ENCODE results near the gene PTPN11. TPM values are rescaled to one million over a fixed set of nuclear protein-coding genes. Genes with fewer than 3 reads are reported as not detected.
"Not testable (repeated sequence)": the region's sequence is repeated elsewhere in the genome, so short reads cannot be mapped to it uniquely, and the experiment has no call there.

The PTPN11 gene
- total RNA-seq, 1 experiment from 2014 or later, result 65.3 TPM

DNA sequence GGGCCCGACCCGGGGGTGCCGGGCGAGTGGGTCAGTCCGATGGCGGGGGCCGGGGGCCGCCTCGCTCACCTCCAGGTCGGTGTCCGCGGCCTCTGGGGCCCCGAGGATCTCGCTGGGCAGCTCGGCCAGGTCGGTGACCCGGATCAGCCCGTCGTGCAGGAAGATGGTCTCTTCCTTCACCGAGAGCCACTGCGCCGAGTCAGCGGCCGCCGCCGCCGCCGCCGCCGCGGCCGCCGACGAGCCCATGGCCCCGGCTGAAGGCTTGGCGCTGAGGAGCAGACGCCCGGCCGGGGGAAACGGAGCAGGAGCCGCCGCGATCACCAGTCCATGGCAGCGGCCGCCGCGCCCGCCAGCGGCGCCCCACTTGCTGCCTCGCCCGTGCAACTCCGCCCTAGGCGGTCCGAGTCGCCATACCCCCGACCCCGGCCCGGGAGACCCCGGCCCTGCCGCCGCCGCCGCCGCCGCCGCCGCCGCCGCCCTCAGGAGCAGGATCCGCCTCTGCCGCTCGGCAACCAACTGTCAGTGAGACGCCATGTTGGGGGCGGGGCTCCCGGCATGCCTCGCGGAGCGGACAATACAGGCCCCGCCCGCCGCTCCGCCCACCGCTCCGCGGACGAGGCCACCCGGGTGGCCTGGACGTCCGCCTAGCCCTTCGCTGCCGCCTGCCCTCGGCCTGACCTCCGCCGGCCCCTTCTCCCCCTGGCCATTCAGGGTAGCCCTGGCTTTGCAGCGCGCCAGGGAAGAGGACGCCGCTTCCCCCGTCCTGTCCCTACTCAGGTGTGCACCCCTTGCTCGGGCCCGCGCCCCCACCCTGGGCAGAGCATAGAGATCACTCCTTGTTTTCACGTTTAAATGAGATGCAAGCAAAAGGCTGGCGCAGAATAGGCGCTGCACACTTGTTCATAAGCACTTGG is 36.6 kb upstream of the PTPN11 start, which contains the start of gene HECTD4:
Gene HECTD4 (minus strand): TSS at position 549 of the 914 bp plus-strand sequence. CDS start 303 bp downstream, at position 246.
- H3K9me3 ChIP-seq (ENCODE audit: low read length), result no peaks in the 10 kb centered on the region
- H3K4me1 ChIP-seq (ENCODE audit: low read length), result peaks cover 24% of the 10 kb centered on the region
- peak within 1 kb of the TSS; percentile 82 for H3K4me3 ChIP-seq (ENCODE audit: low read length)
- no peaks in the 10 kb centered on the region for H4K20me1 ChIP-seq (ENCODE audit: insufficient read depth, low read depth, low read length)
- H3K9ac ChIP-seq (ENCODE audit: low read length), result peak within 1 kb of the TSS; percentile 80
- peak within 1 kb of the TSS; percentile 83 for H3K4me2 ChIP-seq (ENCODE audit: low read depth, low read length, poor library complexity, severe bottlenecking)
- peaks cover 44% of the 10 kb centered on the region for H3K79me2 ChIP-seq (ENCODE audit: low read length)
- H2AFZ ChIP-seq (ENCODE audit: low read length), result peak within 1 kb of the TSS; percentile 74
- H3K27me3 ChIP-seq (ENCODE audit: low read length), result no peaks in the 10 kb centered on the region
- peak; percentile 95 for DNase-seq
- H3K36me3 ChIP-seq (ENCODE audit: insufficient read depth, low read length), result no peaks in the 10 kb centered on the region
- peak within 1 kb of the TSS; percentile 73 for H3K27ac ChIP-seq (ENCODE audit: low read length)
- no peaks in the 10 kb centered on the region for H3K9me2 ChIP-seq (replicated peaks; ENCODE audit: insufficient read depth, low read length)

DNA sequence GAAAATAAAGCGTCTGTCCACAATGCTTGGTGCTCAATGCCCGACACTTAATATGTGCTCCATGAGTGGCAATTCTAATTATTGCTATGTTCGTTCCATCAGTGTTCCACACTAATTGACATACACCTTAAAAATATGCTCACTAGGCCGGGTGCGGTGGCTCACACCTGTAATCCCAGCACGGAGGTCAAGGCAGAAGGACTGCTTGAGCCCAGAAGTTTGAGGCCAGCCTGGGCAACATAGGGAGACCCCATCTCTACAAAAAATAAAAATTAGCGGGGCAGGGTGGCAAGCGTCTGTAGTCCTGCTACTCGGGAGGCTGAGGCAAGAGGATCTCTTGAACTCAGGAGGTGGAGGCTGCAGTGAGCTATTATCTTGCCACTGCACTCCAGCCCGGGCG is 35.9 kb upstream of the PTPN11 start:
- DNase-seq, result no peak
- H3K9me3 ChIP-seq (ENCODE audit: low read length), result no peaks in the 10 kb centered on the region
- H2AFZ ChIP-seq (ENCODE audit: low read length), result peak overlapping the region; percentile 74
- H3K4me3 ChIP-seq (ENCODE audit: low read length), result peak overlapping the region; percentile 82
- H4K20me1 ChIP-seq (ENCODE audit: insufficient read depth, low read depth, low read length), result no peaks in the 10 kb centered on the region
- H3K27ac ChIP-seq (ENCODE audit: low read length), result no peak overlapping the region
- H3K79me2 ChIP-seq (ENCODE audit: low read length), result peaks cover 37% of the 10 kb centered on the region
- H3K9ac ChIP-seq (ENCODE audit: low read length), result peak overlapping the region; percentile 80
- H3K9me2 ChIP-seq (replicated peaks; ENCODE audit: insufficient read depth, low read length), result no peaks in the 10 kb centered on the region
- peaks cover 29% of the 10 kb centered on the region for H3K4me1 ChIP-seq (ENCODE audit: low read length)
- H3K4me2 ChIP-seq (ENCODE audit: low read depth, low read length, poor library complexity, severe bottlenecking), result peak overlapping the region; percentile 83
- H3K36me3 ChIP-seq (ENCODE audit: insufficient read depth, low read length), result no peaks in the 10 kb centered on the region
- H3K27me3 ChIP-seq (ENCODE audit: low read length), result no peaks in the 10 kb centered on the region

DNA sequence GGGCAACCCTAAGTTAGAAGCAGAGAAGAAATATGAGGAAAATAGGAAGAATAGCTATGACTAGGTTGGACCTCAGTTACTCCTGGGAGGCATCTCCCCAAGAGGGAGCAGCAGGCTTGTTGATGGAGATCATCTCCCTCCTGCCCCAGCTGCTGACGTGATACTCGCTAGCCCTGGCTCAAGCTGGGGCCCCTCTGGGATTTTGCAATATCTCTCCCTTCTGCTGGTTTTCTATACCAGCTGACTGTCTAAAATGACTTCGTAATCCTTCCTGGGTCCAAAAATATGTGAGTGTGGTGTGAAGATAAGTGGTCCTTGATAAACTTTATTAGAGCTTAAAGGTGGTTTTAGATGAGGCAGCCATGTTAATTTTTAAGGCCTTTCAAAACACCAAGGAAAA is 32.0 kb upstream of the PTPN11 start:
- Histone ChIP-seq H4K20me1 (ENCODE audit: insufficient read depth, low read depth, low read length) (no peaks in the 10 kb centered on the region), H3K9me3 (ENCODE audit: low read length) (no peaks in the 10 kb centered on the region), H3K79me2 (ENCODE audit: low read length) (peaks cover 2% of the 10 kb centered on the region; the same call in 1 of the 2 replicates), H2AFZ (ENCODE audit: low read length) (peak overlapping the region; percentile 89), H3K4me3 (ENCODE audit: low read length) (no peak overlapping the region), H3K4me2 (ENCODE audit: low read depth, low read length, poor library complexity, severe bottlenecking) (peak overlapping the region; percentile 41), H3K36me3 (ENCODE audit: insufficient read depth, low read length) (no peaks in the 10 kb centered on the region), H3K9me2 (replicated peaks; ENCODE audit: insufficient read depth, low read length) (no peaks in the 10 kb centered on the region), H3K9ac (ENCODE audit: low read length) (peak overlapping the region; percentile 25), H3K27ac (ENCODE audit: low read length) (peak overlapping the region; percentile 49; the same call in 1 of the 2 replicates), H3K4me1 (ENCODE audit: low read length) (peaks cover 17% of the 10 kb centered on the region), H3K27me3 (ENCODE audit: low read length) (no peaks in the 10 kb centered on the region)
- DNase-seq, result no peak

- no peak overlapping the region for H2AFZ ChIP-seq (ENCODE audit: low read length)
- no peak for DNase-seq
These were observed 29.5 kb upstream of the PTPN11 start for GRCh38 chr12:112389228-112389627.

DNA sequence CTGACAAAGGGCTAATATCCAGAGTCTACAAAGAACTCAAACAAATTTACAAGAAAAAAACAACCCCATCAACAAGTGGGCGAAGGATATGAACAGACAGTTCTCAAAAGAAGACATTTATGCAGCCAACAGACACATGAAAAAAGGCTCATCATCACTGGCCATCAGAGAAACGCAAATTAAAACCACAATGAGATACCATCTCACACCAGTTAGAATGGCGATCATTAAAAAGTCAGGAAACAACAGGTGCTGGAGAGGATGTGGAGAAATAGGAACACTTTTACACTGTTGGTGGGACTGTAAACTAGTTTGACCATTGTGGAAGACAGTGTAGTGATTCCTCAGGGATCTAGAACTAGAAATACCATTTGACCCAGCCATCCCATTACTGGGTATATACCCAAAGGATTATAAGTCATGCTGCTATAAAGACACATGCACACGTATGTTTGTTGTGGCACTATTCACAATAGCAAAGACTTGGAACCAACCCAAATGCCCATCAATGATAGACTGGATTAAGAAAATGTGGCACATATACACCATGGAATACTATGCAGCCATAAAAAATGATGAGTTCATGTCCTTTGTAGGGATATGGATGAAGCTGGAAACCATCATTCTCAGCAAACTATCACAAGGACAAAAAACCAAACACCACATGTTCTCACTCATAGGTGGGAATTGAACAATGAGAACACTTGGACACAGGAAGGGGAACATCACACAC is 28.7 kb upstream of the PTPN11 start:
- not testable (repeated sequence) for H3K4me3 ChIP-seq (ENCODE audit: low read length); H2AFZ ChIP-seq (ENCODE audit: low read length); H4K20me1 ChIP-seq (ENCODE audit: insufficient read depth, low read depth, low read length); H3K79me2 ChIP-seq (ENCODE audit: low read length); H3K9ac ChIP-seq (ENCODE audit: low read length); H3K9me2 ChIP-seq (replicated peaks; ENCODE audit: insufficient read depth, low read length); H3K36me3 ChIP-seq (ENCODE audit: insufficient read depth, low read length); H3K4me2 ChIP-seq (ENCODE audit: low read depth, low read length, poor library complexity, severe bottlenecking); DNase-seq; H3K27me3 ChIP-seq (ENCODE audit: low read length); H3K9me3 ChIP-seq (ENCODE audit: low read length); H3K27ac ChIP-seq (ENCODE audit: low read length)
- H3K4me1 ChIP-seq (ENCODE audit: low read length), result peaks cover 13% of the 10 kb centered on the region

More at GRCh38 chr12:112389228-112389627, 29.5 kb upstream of the PTPN11 start:
- H3K9ac ChIP-seq (ENCODE audit: low read length), result no peak overlapping the region
- no peaks in the 10 kb centered on the region for H3K79me2 ChIP-seq (ENCODE audit: low read length)
- no peak overlapping the region for H3K27ac ChIP-seq (ENCODE audit: low read length)
- H3K4me3 ChIP-seq (ENCODE audit: low read length), result no peak overlapping the region
- no peaks in the 10 kb centered on the region for H3K9me2 ChIP-seq (replicated peaks; ENCODE audit: insufficient read depth, low read length)
- no peak overlapping the region for H3K4me2 ChIP-seq (ENCODE audit: low read depth, low read length, poor library complexity, severe bottlenecking)
- no peaks in the 10 kb centered on the region for H3K9me3 ChIP-seq (ENCODE audit: low read length)
- H4K20me1 ChIP-seq (ENCODE audit: insufficient read depth, low read depth, low read length), result no peaks in the 10 kb centered on the region
- peaks cover 13% of the 10 kb centered on the region for H3K4me1 ChIP-seq (ENCODE audit: low read length)
- no peaks in the 10 kb centered on the region for H3K27me3 ChIP-seq (ENCODE audit: low read length)
- H3K36me3 ChIP-seq (ENCODE audit: insufficient read depth, low read length), result no peaks in the 10 kb centered on the region

GRCh38 chr12:112393328-112393727 is 25.4 kb upstream of the PTPN11 start:
- DNase-seq, result no peak
- Histone ChIP-seq H3K27me3 (ENCODE audit: low read length) (no peaks in the 10 kb centered on the region), H3K4me3 (ENCODE audit: low read length) (no peak overlapping the region), H4K20me1 (ENCODE audit: insufficient read depth, low read depth, low read length) (no peaks in the 10 kb centered on the region), H3K4me1 (ENCODE audit: low read length) (no peaks in the 10 kb centered on the region), H3K36me3 (ENCODE audit: insufficient read depth, low read length) (no peaks in the 10 kb centered on the region), H3K79me2 (ENCODE audit: low read length) (no peaks in the 10 kb centered on the region), H3K9ac (ENCODE audit: low read length) (no peak overlapping the region), H3K27ac (ENCODE audit: low read length) (no peak overlapping the region), H3K9me2 (replicated peaks; ENCODE audit: insufficient read depth, low read length) (no peaks in the 10 kb centered on the region), H2AFZ (ENCODE audit: low read length) (no peak overlapping the region), H3K4me2 (ENCODE audit: low read depth, low read length, poor library complexity, severe bottlenecking) (no peak overlapping the region), H3K9me3 (ENCODE audit: low read length) (no peaks in the 10 kb centered on the region)

- Histone ChIP-seq H3K4me1 (ENCODE audit: low read length) (no peaks in the 10 kb centered on the region), H3K9me2 (replicated peaks; ENCODE audit: insufficient read depth, low read length) (no peaks in the 10 kb centered on the region), H3K79me2 (ENCODE audit: low read length) (no peaks in the 10 kb centered on the region), H3K4me3 (ENCODE audit: low read length) (no peak overlapping the region), H3K9ac (ENCODE audit: low read length) (no peak overlapping the region), H3K27ac (ENCODE audit: low read length) (no peak overlapping the region), H3K36me3 (ENCODE audit: insufficient read depth, low read length) (peaks cover 9% of the 10 kb centered on the region; the same call in 1 of the 2 replicates), H3K9me3 (ENCODE audit: low read length) (no peaks in the 10 kb centered on the region), H3K4me2 (ENCODE audit: low read depth, low read length, poor library complexity, severe bottlenecking) (no peak overlapping the region), H2AFZ (ENCODE audit: low read length) (no peak overlapping the region), H4K20me1 (ENCODE audit: insufficient read depth, low read depth, low read length) (0 out of 2 replicates have a peak, but pooled peaks cover 2% of the 10 kb centered on the region), H3K27me3 (ENCODE audit: low read length) (no peaks in the 10 kb centered on the region)
- no peak for DNase-seq
These were observed 17.7 kb upstream of the PTPN11 start for GRCh38 chr12:112401054-112401453.

DNA sequence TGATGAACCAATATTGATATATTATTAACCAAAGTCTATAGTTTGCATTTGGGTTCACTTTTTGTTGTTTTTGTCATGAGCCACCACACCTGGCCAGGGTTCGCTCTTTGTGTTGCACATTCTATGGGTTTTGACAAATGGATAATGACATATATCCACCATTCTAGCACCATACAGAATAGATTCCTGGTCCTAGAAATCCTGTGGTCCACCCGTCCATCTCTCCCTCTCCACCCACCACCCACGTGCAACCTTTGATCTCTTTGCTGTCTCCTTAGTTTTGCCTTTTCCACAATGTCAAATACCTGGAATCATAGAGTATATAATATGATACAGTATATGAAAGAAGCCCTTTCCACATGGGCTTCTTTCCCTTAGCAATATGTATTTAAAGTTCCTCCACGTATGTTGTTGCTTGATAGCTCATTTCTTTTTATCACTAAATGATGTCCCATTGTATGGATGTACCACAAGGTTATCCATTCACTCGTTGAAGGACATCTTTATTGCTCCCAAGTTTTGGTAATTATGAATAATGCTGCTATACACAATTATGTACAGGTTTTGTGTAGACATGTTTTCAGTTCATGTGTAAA is 16.7 kb upstream of the PTPN11 start:
- DNase-seq, result no peak
- H4K20me1 ChIP-seq (ENCODE audit: insufficient read depth, low read depth, low read length), result peaks cover 10% of the 10 kb centered on the region
- no peak overlapping the region for H3K4me2 ChIP-seq (ENCODE audit: low read depth, low read length, poor library complexity, severe bottlenecking)
- no peak overlapping the region for H2AFZ ChIP-seq (ENCODE audit: low read length)
- no peaks in the 10 kb centered on the region for H3K27me3 ChIP-seq (ENCODE audit: low read length)
- no peak overlapping the region for H3K27ac ChIP-seq (ENCODE audit: low read length)
- H3K9ac ChIP-seq (ENCODE audit: low read length), result no peak overlapping the region
- no peaks in the 10 kb centered on the region for H3K79me2 ChIP-seq (ENCODE audit: low read length)
- H3K4me1 ChIP-seq (ENCODE audit: low read length), result peaks cover 2% of the 10 kb centered on the region; the same call in 1 of the 2 replicates
- H3K4me3 ChIP-seq (ENCODE audit: low read length), result no peak overlapping the region
- H3K9me3 ChIP-seq (ENCODE audit: low read length), result no peaks in the 10 kb centered on the region
- H3K9me2 ChIP-seq (replicated peaks; ENCODE audit: insufficient read depth, low read length), result no peaks in the 10 kb centered on the region
- H3K36me3 ChIP-seq (ENCODE audit: insufficient read depth, low read length), result peaks cover 19% of the 10 kb centered on the region
